OCI-LY3 (cell line): ENCODE results near the gene NCOA1.

Experiments used
- H2AFZ ChIP-seq: fragments of 200-600, 300-600 bp; shearing (Covaris generic); 2 replicates; pipeline ENCODE4 v1.6.0; 2014; ENCODE audit warnings: antibody characterized with exemption, low read depth, low read length
- H3K27ac ChIP-seq: fragments of 200-600, 300-600 bp; sonication (generic); 2 replicates; pipeline ENCODE4 v1.5.1; 2014; ENCODE audit warnings: mild to moderate bottlenecking, low read length, moderate library complexity, mixed read lengths
- H3K27me3 ChIP-seq: fragments of 200-600, 300-600 bp; sonication (generic); 2 replicates; pipeline ENCODE4 v1.6.1; 2014; ENCODE audit warnings: low read depth, low read length, mixed read lengths
- H3K36me3 ChIP-seq: fragments of 200-600, 300-600 bp; sonication (generic); replicated peaks from 2 replicates; pipeline ENCODE3; 2014; ENCODE audit warnings: low read depth, low read length, mixed read lengths
- H3K4me1 ChIP-seq: fragments of 300-600, 200-600 bp; sonication (generic); 2 replicates; pipeline ENCODE4 v1.6.1; 2014; ENCODE audit warnings: low read length, mixed read lengths
- H3K4me2 ChIP-seq: fragments of 200-600, 300-600 bp; sonication (generic); 2 replicates; pipeline ENCODE4 v1.6.1; 2014; ENCODE audit warnings: low read length, mixed read lengths
- H3K4me3 ChIP-seq: fragments of 300-600, 200-600 bp; sonication (generic); 2 replicates; pipeline ENCODE4 v1.5.1; 2014; ENCODE audit warnings: antibody characterized with exemption, mild to moderate bottlenecking, low read length, moderate library complexity
- H3K79me2 ChIP-seq: fragments of 300-600, 200-600 bp; shearing (Covaris generic); 2 replicates; pipeline ENCODE4 v1.6.1; 2014; ENCODE audit warnings: mild to moderate bottlenecking, low read length, mixed read lengths
- H3K9ac ChIP-seq: fragments of 300-600, 200-600 bp; shearing (Covaris generic); 2 replicates; pipeline ENCODE4 v1.6.0; 2014; ENCODE audit warnings: mild to moderate bottlenecking, low read length, moderate library complexity
- H3K9me3 ChIP-seq: fragments of 200-600, 300-600 bp; shearing (Covaris generic); 2 replicates; pipeline ENCODE4 v1.6.1; 2014; ENCODE audit warnings: low read length, mixed read lengths; ENCODE audit not compliant: insufficient read depth
- H4K20me1 ChIP-seq: fragments of 200-600, 300-600 bp; sonication (generic); 2 replicates; pipeline ENCODE4 v1.6.1; 2016; ENCODE audit warnings: low read length, mixed read lengths; ENCODE audit not compliant: insufficient read depth
- EZH2phosphoT487 ChIP-seq: fragments of 200-600 bp; shearing (Covaris generic); IDR thresholded peaks from 2 replicates; pipeline ENCODE4 v1.6.1; 2018; ENCODE audit warnings: antibody characterized with exemption, mixed run types, low read depth
- TF ChIP-seq, protein P1 (sequence below): fragments of 200-600, 300-600 bp; sonication (generic); IDR thresholded peaks from 2 replicates; pipeline ENCODE4 v1.5.1; 2014; ENCODE audit warnings: antibody characterized with exemption, low read length, low read depth

NCOA1 gene

DNA sequence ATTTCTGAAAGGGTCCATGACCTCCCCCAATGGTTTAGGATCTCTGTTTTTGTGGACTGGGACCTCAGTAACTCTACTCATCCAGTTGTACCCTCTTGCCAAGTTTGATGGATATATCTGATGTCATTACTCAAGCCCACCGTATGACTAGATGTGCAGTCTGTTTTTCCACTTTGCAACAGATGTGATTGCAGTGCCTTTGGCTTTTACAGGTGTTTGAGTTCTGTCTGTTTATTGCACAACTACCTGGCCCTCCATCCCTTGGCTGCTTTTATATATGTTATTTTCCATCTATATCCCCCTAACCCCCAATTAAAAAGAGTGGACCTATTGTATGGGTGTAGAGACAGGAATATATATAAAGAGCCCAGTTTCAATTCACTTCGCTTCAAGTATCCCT is 10.8 kb downstream of the NCOA1 start:
- Histone ChIP-seq H3K4me3 (no peak overlapping the region), H3K79me2 (peaks cover 61% of the 10 kb centered on the region)

DNA sequence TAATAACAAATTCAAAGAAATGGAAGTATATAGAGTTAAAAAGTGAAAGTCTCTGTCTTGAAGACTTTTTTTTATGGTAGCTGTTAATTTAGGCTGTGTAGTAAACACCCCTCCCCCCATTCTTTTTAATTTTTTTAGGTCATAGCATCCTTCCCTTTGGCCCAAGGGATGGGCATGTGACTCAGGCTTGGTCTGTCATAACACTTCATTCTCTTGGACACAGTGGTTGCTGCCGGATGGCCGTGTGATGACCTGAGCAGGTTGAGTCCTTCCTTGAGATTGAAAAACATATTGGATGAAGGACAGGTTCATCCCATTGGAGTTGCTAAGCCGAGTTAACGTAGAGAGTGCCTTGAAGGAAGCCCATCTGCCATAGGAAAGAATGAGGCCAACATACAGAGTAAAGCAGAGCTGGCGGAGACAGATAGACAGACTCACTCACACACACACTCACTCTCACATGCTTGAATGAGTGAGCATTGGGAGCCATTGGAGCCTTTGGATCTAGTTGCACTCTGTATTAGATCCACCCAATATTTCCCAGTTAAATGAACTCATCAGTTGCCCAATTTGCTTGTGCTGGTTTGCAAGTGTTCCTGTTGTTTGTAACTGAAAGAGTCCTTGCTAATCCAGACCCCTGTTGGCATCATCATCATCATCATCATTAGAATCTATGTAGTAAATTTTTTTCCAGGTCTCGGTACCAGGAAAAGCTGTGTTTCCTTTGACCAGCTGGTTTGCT is 14.7 kb downstream of the NCOA1 start:
- no peak overlapping the region for H3K9ac ChIP-seq
- TF ChIP-seq, protein P1, sequence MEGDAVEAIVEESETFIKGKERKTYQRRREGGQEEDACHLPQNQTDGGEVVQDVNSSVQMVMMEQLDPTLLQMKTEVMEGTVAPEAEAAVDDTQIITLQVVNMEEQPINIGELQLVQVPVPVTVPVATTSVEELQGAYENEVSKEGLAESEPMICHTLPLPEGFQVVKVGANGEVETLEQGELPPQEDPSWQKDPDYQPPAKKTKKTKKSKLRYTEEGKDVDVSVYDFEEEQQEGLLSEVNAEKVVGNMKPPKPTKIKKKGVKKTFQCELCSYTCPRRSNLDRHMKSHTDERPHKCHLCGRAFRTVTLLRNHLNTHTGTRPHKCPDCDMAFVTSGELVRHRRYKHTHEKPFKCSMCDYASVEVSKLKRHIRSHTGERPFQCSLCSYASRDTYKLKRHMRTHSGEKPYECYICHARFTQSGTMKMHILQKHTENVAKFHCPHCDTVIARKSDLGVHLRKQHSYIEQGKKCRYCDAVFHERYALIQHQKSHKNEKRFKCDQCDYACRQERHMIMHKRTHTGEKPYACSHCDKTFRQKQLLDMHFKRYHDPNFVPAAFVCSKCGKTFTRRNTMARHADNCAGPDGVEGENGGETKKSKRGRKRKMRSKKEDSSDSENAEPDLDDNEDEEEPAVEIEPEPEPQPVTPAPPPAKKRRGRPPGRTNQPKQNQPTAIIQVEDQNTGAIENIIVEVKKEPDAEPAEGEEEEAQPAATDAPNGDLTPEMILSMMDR: no peak
- no peak for TF ChIP-seq EZH2phosphoT487
- peaks cover 42% of the 10 kb centered on the region for H3K4me1 ChIP-seq
- H3K4me3 ChIP-seq: no peak overlapping the region
- H4K20me1 ChIP-seq: peaks cover 3% of the 10 kb centered on the region; the same call in 1 of the 2 replicates
- no peaks in the 10 kb centered on the region for H3K9me3 ChIP-seq
- H3K36me3 ChIP-seq: no peaks in the 10 kb centered on the region
- no peak overlapping the region for H3K27ac ChIP-seq
- no peaks in the 10 kb centered on the region for H3K27me3 ChIP-seq
- H3K4me2 ChIP-seq: no peak overlapping the region
- H3K79me2 ChIP-seq: peaks cover 53% of the 10 kb centered on the region
- H2AFZ ChIP-seq: no peak overlapping the region

More for the DNA sequence above, 10.8 kb downstream of the NCOA1 start:
- H3K27ac ChIP-seq: no peak overlapping the region
- H3K36me3 ChIP-seq: no peaks in the 10 kb centered on the region
- H4K20me1 ChIP-seq: peaks cover 6% of the 10 kb centered on the region
- H3K9me3 ChIP-seq: no peaks in the 10 kb centered on the region
- no peak overlapping the region for H3K9ac ChIP-seq
- TF ChIP-seq, protein P1: no peak
- TF ChIP-seq EZH2phosphoT487: no peak
- no peak overlapping the region for H3K4me2 ChIP-seq
- no peaks in the 10 kb centered on the region for H3K27me3 ChIP-seq
- peaks cover 5% of the 10 kb centered on the region; the same call in 1 of the 2 replicates for H3K4me1 ChIP-seq
- no peak overlapping the region for H2AFZ ChIP-seq

DNA sequence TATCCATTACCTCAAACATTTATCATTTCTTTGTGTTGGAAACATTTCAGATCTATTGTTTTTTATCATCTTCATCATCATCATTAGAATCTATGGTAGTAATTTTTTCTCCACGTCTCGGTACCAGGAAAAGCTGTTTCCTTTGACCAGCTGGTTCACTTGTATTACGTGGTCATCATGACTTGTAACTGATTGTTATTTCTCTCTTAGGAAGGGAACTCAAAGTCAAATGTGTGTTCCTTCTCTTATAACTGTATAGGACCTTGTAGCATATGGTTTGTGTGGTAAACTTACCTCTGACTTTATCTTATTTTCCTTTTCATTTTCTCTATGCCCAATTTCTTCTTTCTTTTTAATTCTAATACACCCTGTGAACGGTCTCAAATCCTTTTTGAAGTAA is 16.5 kb downstream of the NCOA1 start:
- Histone ChIP-seq H3K79me2 (peaks cover 64% of the 10 kb centered on the region), H3K4me3 (peak overlapping the region; percentile 17), H3K9ac (no peak overlapping the region), H3K36me3 (no peaks in the 10 kb centered on the region), H4K20me1 (peaks cover 3% of the 10 kb centered on the region; the same call in 1 of the 2 replicates), H3K9me3 (no peaks in the 10 kb centered on the region), H3K4me2 (peak overlapping the region; percentile 90), H3K27ac (peak overlapping the region; percentile 9; the same call in 1 of the 2 replicates), H2AFZ (no peak overlapping the region), H3K27me3 (no peaks in the 10 kb centered on the region), H3K4me1 (peaks cover 61% of the 10 kb centered on the region)
- TF ChIP-seq, protein P1: no peak
- TF ChIP-seq EZH2phosphoT487: no peak

DNA sequence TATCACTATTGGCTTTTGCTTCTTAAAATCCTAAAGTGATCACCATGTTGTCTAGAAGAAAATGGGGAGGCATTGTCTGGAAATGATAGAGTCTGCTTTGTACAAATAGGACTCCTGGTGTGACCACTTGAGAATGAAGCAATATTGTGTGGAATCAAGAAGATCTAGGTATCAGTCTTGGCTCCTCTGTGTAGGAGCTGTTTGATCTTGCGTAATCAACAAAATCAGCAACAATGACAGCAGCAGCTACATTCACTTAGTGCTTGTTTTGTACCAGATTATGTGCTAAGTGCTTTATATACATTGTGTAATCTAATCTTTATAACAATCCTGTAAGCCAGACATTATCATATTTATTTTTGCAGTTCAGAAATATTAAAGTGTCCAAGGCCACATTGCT is 17.8 kb downstream of the NCOA1 start:
- peak overlapping the region; percentile 89 for H3K27ac ChIP-seq
- peaks cover 3% of the 10 kb centered on the region; the same call in 1 of the 2 replicates for H4K20me1 ChIP-seq
- H3K9ac ChIP-seq: peak overlapping the region; percentile 18; the same call in 1 of the 2 replicates
- no peak overlapping the region for H2AFZ ChIP-seq
- no peaks in the 10 kb centered on the region for H3K27me3 ChIP-seq
- peak overlapping the region; percentile 49 for H3K4me3 ChIP-seq
- no peaks in the 10 kb centered on the region for H3K36me3 ChIP-seq
- H3K4me2 ChIP-seq: peak overlapping the region; percentile 90
- peaks cover 70% of the 10 kb centered on the region for H3K79me2 ChIP-seq
- H3K9me3 ChIP-seq: no peaks in the 10 kb centered on the region
- peaks cover 73% of the 10 kb centered on the region for H3K4me1 ChIP-seq
- TF ChIP-seq, protein P1: no peak
- TF ChIP-seq EZH2phosphoT487: no peak
